Liver (tissue), 3 donors: Measurements from ENCODE around the gene KLHL12.

Source experiments
- EGR1 ChIP-seq, 2 donors: IDR thresholded peaks; 2 replicates each; pipeline ENCODE4 v1.6.1; 2016 to 2018; ENCODE audit warnings: antibody characterized with exemption in 2 of 2, low read depth in 2 of 2
- FOXA1 ChIP-seq: IDR thresholded peaks from 2 replicates; pipeline ENCODE4 v1.6.1; 2016; ENCODE audit warnings: antibody characterized with exemption
- GABPA ChIP-seq, 2 donors: IDR thresholded peaks in 1 of 2; conservative IDR thresholded peaks in 1 of 2; 2 replicates each; pipeline ENCODE4 v1.6.1; 2016; ENCODE audit warnings: antibody characterized with exemption in 2 of 2, mild to moderate bottlenecking in 1 of 2, moderate library complexity in 1 of 2
- JUND ChIP-seq, 2 donors: IDR thresholded peaks; 2 replicates each; pipeline ENCODE4 v1.6.1; 2016; ENCODE audit warnings: antibody characterized with exemption in 2 of 2
- NR2F2 ChIP-seq: IDR thresholded peaks from 2 replicates; pipeline ENCODE4 v1.6.1; 2016; ENCODE audit warnings: antibody characterized with exemption
- RAD21 ChIP-seq, 2 donors: IDR thresholded peaks; 2 replicates each; pipeline ENCODE4 v1.6.1; 2016; ENCODE audit warnings: antibody characterized with exemption in 2 of 2, mild to moderate bottlenecking in 2 of 2
- RXRA ChIP-seq, 2 donors: IDR thresholded peaks; 2 replicates each; pipeline ENCODE4 v1.6.1; 2017 to 2018; ENCODE audit warnings: antibody characterized with exemption in 2 of 2, mild to moderate bottlenecking in 1 of 2
- SP1 ChIP-seq: IDR thresholded peaks from 2 replicates; pipeline ENCODE4 v1.6.1; 2018; ENCODE audit warnings: antibody characterized with exemption, mild to moderate bottlenecking
- TAF1 ChIP-seq: conservative IDR thresholded peaks from 2 replicates; pipeline ENCODE4 v1.6.1; 2016; ENCODE audit warnings: antibody characterized with exemption, mild to moderate bottlenecking
- YY1 ChIP-seq: IDR thresholded peaks from 2 replicates; pipeline ENCODE4 v1.6.1; 2016; ENCODE audit warnings: antibody characterized with exemption, mild to moderate bottlenecking
- TF ChIP-seq, protein P1 (sequence below): IDR thresholded peaks from 2 replicates; pipeline ENCODE4 v1.6.1; 2016; ENCODE audit warnings: antibody characterized with exemption, mild to moderate bottlenecking
- TF ChIP-seq, protein P2 (sequence below): fragments of 150-350 bp; IDR thresholded peaks from 2 replicates; pipeline ENCODE4 v1.5.1; 2017; ENCODE audit warnings: improper control_type of control experiment, low read depth, low read length; ENCODE audit not compliant: missing input control
- donor health status: healthy.
- donor health status: healthy.

- TF ChIP-seq, protein P1, sequence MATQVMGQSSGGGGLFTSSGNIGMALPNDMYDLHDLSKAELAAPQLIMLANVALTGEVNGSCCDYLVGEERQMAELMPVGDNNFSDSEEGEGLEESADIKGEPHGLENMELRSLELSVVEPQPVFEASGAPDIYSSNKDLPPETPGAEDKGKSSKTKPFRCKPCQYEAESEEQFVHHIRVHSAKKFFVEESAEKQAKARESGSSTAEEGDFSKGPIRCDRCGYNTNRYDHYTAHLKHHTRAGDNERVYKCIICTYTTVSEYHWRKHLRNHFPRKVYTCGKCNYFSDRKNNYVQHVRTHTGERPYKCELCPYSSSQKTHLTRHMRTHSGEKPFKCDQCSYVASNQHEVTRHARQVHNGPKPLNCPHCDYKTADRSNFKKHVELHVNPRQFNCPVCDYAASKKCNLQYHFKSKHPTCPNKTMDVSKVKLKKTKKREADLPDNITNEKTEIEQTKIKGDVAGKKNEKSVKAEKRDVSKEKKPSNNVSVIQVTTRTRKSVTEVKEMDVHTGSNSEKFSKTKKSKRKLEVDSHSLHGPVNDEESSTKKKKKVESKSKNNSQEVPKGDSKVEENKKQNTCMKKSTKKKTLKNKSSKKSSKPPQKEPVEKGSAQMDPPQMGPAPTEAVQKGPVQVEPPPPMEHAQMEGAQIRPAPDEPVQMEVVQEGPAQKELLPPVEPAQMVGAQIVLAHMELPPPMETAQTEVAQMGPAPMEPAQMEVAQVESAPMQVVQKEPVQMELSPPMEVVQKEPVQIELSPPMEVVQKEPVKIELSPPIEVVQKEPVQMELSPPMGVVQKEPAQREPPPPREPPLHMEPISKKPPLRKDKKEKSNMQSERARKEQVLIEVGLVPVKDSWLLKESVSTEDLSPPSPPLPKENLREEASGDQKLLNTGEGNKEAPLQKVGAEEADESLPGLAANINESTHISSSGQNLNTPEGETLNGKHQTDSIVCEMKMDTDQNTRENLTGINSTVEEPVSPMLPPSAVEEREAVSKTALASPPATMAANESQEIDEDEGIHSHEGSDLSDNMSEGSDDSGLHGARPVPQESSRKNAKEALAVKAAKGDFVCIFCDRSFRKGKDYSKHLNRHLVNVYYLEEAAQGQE, result no peak
- TF ChIP-seq RAD21 (IDR thresholded peaks at IDR 0.05) (no peak), SP1 (no peak), FOXA1 (no peak), TAF1 (no peak), JUND (IDR thresholded peaks at IDR 0.05) (no peak), EGR1 (IDR thresholded peaks at IDR 0.05; ENCODE audit: low read depth in 2 of 2) (no peak), GABPA (IDR thresholded peaks at IDR 0.05 in 1 of 2, conservative IDR thresholded peaks at IDR 0.05 in 1 of 2) (no peak), YY1 (no peak), NR2F2 (no peak), RXRA (IDR thresholded peaks at IDR 0.05) (no peak)
- TF ChIP-seq, protein P2, sequence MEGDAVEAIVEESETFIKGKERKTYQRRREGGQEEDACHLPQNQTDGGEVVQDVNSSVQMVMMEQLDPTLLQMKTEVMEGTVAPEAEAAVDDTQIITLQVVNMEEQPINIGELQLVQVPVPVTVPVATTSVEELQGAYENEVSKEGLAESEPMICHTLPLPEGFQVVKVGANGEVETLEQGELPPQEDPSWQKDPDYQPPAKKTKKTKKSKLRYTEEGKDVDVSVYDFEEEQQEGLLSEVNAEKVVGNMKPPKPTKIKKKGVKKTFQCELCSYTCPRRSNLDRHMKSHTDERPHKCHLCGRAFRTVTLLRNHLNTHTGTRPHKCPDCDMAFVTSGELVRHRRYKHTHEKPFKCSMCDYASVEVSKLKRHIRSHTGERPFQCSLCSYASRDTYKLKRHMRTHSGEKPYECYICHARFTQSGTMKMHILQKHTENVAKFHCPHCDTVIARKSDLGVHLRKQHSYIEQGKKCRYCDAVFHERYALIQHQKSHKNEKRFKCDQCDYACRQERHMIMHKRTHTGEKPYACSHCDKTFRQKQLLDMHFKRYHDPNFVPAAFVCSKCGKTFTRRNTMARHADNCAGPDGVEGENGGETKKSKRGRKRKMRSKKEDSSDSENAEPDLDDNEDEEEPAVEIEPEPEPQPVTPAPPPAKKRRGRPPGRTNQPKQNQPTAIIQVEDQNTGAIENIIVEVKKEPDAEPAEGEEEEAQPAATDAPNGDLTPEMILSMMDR, result no peak
Measured at GRCh38 chr1:202888221-202888530, 38.9 kb downstream of the KLHL12 start.
